Measurements from ENCODE around the gene TNFSF10. TPM values are rescaled to one million over a fixed set of nuclear protein-coding genes. Genes with fewer than 3 reads are reported as not detected.

TNFSF10 gene
- total RNA-seq, 1 donor from 2014 or later, result not detected

- peaks cover 5% of the 10 kb centered on the region for H3K4me1 Mint-ChIP-seq (ENCODE audit: low read depth)
Measured at GRCh38 chr3:172543419-172543818, 20.2 kb upstream of the TNFSF10 start.

GRCh38 chr3:172542999-172543398 is 19.8 kb upstream of the TNFSF10 start:
- Mint-ChIP-seq H3K4me1 (ENCODE audit: low read depth) (peaks cover 5% of the 10 kb centered on the region), H3K27ac (ENCODE audit: unreplicated experiment) (no peak overlapping the region), H3K4me3 (ENCODE audit: unreplicated experiment) (no peak overlapping the region), H3K9me3 (ENCODE audit: low read depth) (peaks cover 8% of the 10 kb centered on the region), H3K27me3 (ENCODE audit: low read depth) (no peaks in the 10 kb centered on the region), H3K36me3 (ENCODE audit: low read depth) (no peaks in the 10 kb centered on the region)
- DNase-seq (ENCODE audit: low spot score), result no peak
- no peak for TF ChIP-seq CTCF (IDR thresholded peaks at IDR 0.05)

More at GRCh38 chr3:172543419-172543818, 20.2 kb upstream of the TNFSF10 start:
- no peaks in the 10 kb centered on the region for H3K36me3 Mint-ChIP-seq (ENCODE audit: low read depth)
- DNase-seq (ENCODE audit: low spot score), result no peak
- H3K27me3 Mint-ChIP-seq (ENCODE audit: low read depth), result no peaks in the 10 kb centered on the region
- TF ChIP-seq CTCF (IDR thresholded peaks at IDR 0.05), result no peak
- peaks cover 4% of the 10 kb centered on the region for H3K9me3 Mint-ChIP-seq (ENCODE audit: low read depth)
- no peak overlapping the region for H3K27ac Mint-ChIP-seq (ENCODE audit: unreplicated experiment)
- H3K4me3 Mint-ChIP-seq (ENCODE audit: unreplicated experiment), result no peak overlapping the region

GRCh38 chr3:172541945-172542488 is 18.8 kb upstream of the TNFSF10 start:
- no peak overlapping the region for H3K27ac Mint-ChIP-seq (ENCODE audit: unreplicated experiment)
- no peaks in the 10 kb centered on the region for H3K36me3 Mint-ChIP-seq (ENCODE audit: low read depth)
- no peak for DNase-seq (ENCODE audit: low spot score)
- no peak overlapping the region for H3K4me3 Mint-ChIP-seq (ENCODE audit: unreplicated experiment)
- H3K27me3 Mint-ChIP-seq (ENCODE audit: low read depth), result no peaks in the 10 kb centered on the region
- peaks cover 5% of the 10 kb centered on the region for H3K4me1 Mint-ChIP-seq (ENCODE audit: low read depth)
- no peak for TF ChIP-seq CTCF (IDR thresholded peaks at IDR 0.05)
- peaks cover 8% of the 10 kb centered on the region for H3K9me3 Mint-ChIP-seq (ENCODE audit: low read depth)

- no peaks in the 10 kb centered on the region for H3K36me3 Mint-ChIP-seq (ENCODE audit: low read depth)
- no peak for TF ChIP-seq CTCF (IDR thresholded peaks at IDR 0.05)
- no peak overlapping the region for H3K4me3 Mint-ChIP-seq (ENCODE audit: unreplicated experiment)
- H3K27ac Mint-ChIP-seq (ENCODE audit: unreplicated experiment), result no peak overlapping the region
- H3K27me3 Mint-ChIP-seq (ENCODE audit: low read depth), result no peaks in the 10 kb centered on the region
- no peak for DNase-seq (ENCODE audit: low spot score)
- peaks cover 8% of the 10 kb centered on the region for H3K9me3 Mint-ChIP-seq (ENCODE audit: low read depth)
- H3K4me1 Mint-ChIP-seq (ENCODE audit: low read depth), result peaks cover 5% of the 10 kb centered on the region
Measured at GRCh38 chr3:172540049-172540448, 16.8 kb upstream of the TNFSF10 start.

- peaks cover 5% of the 10 kb centered on the region for H3K4me1 Mint-ChIP-seq (ENCODE audit: low read depth)
- H3K27me3 Mint-ChIP-seq (ENCODE audit: low read depth), result no peaks in the 10 kb centered on the region
- H3K36me3 Mint-ChIP-seq (ENCODE audit: low read depth), result no peaks in the 10 kb centered on the region
Measured at GRCh38 chr3:172539273-172539672, 16.0 kb upstream of the TNFSF10 start.

More at GRCh38 chr3:172539273-172539672, 16.0 kb upstream of the TNFSF10 start:
- H3K27ac Mint-ChIP-seq (ENCODE audit: unreplicated experiment), result no peak overlapping the region
- no peak for TF ChIP-seq CTCF (IDR thresholded peaks at IDR 0.05)
- no peak for DNase-seq (ENCODE audit: low spot score)
- peaks cover 10% of the 10 kb centered on the region for H3K9me3 Mint-ChIP-seq (ENCODE audit: low read depth)
- no peak overlapping the region for H3K4me3 Mint-ChIP-seq (ENCODE audit: unreplicated experiment)
